ENCODE measurements around the gene PPM1N. TPM values are rescaled to one million over a fixed set of nuclear protein-coding genes. Genes with fewer than 3 reads are reported as not detected.

PPM1N gene
- polyA plus RNA-seq, 2 of the 4 experiments (the other 2 are of a cell fraction): 9.2 to 10.5 TPM

- TF ChIP-seq MAX (IDR thresholded peaks at IDR 0.05): peak; percentile 99
- peak; percentile 94 for TF ChIP-seq USF2 (IDR thresholded peaks at IDR 0.05)
- TF ChIP-seq EHF (CRISPR knock-in tag; IDR thresholded peaks at IDR 0.05): peak; percentile 77
- peak; percentile 93 for TF ChIP-seq BHLHE40 (IDR thresholded peaks at IDR 0.05; ENCODE audit: low read depth, low read length)
- TF ChIP-seq CHD4 (IDR thresholded peaks at IDR 0.05; ENCODE audit: borderline replicate concordance): no peak
- no peak for TF ChIP-seq SREBF2 (IDR thresholded peaks at IDR 0.05)
- TF ChIP-seq POLR2A (IDR thresholded peaks at IDR 0.05; ENCODE audit: low read length): no peak
- TF ChIP-seq ELK1 (IDR thresholded peaks at IDR 0.05; ENCODE audit: low read depth, low read length): no peak
- no peak for TF ChIP-seq HOXA7 (CRISPR knock-in tag; IDR thresholded peaks at IDR 0.05)
- peak in 1 of 2 experiments; percentile 71; a peak in 1 of 4 replicates for TF ChIP-seq CEBPB (IDR thresholded peaks at IDR 0.05)
- no peak for TF ChIP-seq EHMT2 (IDR thresholded peaks at IDR 0.05; ENCODE audit: low read depth)
- TF ChIP-seq BCL3 (IDR thresholded peaks at IDR 0.05): peak; percentile 94
- TF ChIP-seq CBX8 (IDR thresholded peaks at IDR 0.05): no peak
- no peak for TF ChIP-seq HDAC2 (IDR thresholded peaks at IDR 0.05)
- no peak for TF ChIP-seq ZNF302 (CRISPR knock-in tag; IDR thresholded peaks at IDR 0.05)
- TF ChIP-seq HOXB5 (CRISPR knock-in tag; IDR thresholded peaks at IDR 0.05): peak; percentile 72; the same call in 1 of the 2 replicates
- TF ChIP-seq NPAS2 (CRISPR knock-in tag; IDR thresholded peaks at IDR 0.05; ENCODE audit: borderline replicate concordance): peak; percentile 90
- peak; percentile 99 for TF ChIP-seq RARB (CRISPR knock-in tag; IDR thresholded peaks at IDR 0.05)
- no peak; the same call in 1 of the 2 replicates for TF ChIP-seq ZSCAN20 (CRISPR knock-in tag; IDR thresholded peaks at IDR 0.05)
- peak; percentile 93 for TF ChIP-seq HEYL (CRISPR knock-in tag; IDR thresholded peaks at IDR 0.05)
- peak; percentile 99 for TF ChIP-seq JUNB (IDR thresholded peaks at IDR 0.05)
- no peak for TF ChIP-seq RNF2 (IDR thresholded peaks at IDR 0.05; ENCODE audit: borderline replicate concordance, low read depth)
- TF ChIP-seq E2F6 (IDR thresholded peaks at IDR 0.05; ENCODE audit: borderline replicate concordance, low read depth): peak; percentile 38; the same call in 1 of the 2 replicates
- TF ChIP-seq HMGXB4 (CRISPR knock-in tag; IDR thresholded peaks at IDR 0.05; ENCODE audit: borderline replicate concordance): no peak
Measured at GRCh38 chr19:45455707-45456499, 42.3 kb upstream of the PPM1N start (continued).
